Measurements from ENCODE around the gene STRA6.

Gene STRA6

GRCh38 chr15:74202452-74203401, at the start of gene STRA6:
Gene STRA6 (minus strand): TSS chr15:74202787. CDS start chr15:74202267, 520 bp downstream.
- no peak for TF ChIP-seq CTCF (IDR thresholded peaks at IDR 0.05)

- no peak for TF ChIP-seq CTCF (IDR thresholded peaks at IDR 0.05)
These were observed 49.7 kb upstream of the STRA6 start for GRCh38 chr15:74252291-74252690.

GRCh38 chr15:74251131-74251811, 48.7 kb upstream of the STRA6 start:
- TF ChIP-seq CTCF (IDR thresholded peaks at IDR 0.05) = no peak

- no peak for TF ChIP-seq CTCF (IDR thresholded peaks at IDR 0.05)
These were observed 47.7 kb upstream of the STRA6 start for GRCh38 chr15:74250266-74250665.

- TF ChIP-seq CTCF (IDR thresholded peaks at IDR 0.05) = no peak
These were observed 42.9 kb upstream of the STRA6 start for GRCh38 chr15:74245342-74245931.

GRCh38 chr15:74244822-74245341, 42.3 kb upstream of the STRA6 start:
- TF ChIP-seq CTCF (IDR thresholded peaks at IDR 0.05) = no peak

- TF ChIP-seq CTCF (IDR thresholded peaks at IDR 0.05) = no peak
These were observed 40.8 kb upstream of the STRA6 start for GRCh38 chr15:74243431-74243830.
